Adrenal gland (tissue), 5 donors: ENCODE results near the gene ARHGEF3.

Experiments
- CTCF ChIP-seq, 6 experiments: fragments of 450-650 bp in 4 of 6; fragments of 200-600 bp in 2 of 6; sonication (generic) in 1 of 6; IDR thresholded peaks; 1 replicate in 5 of 6; 2 replicates in 1 of 6; pipeline versions ENCODE4 v1.5.1 to v1.8.0; 2016 to 2021; ENCODE audit warnings: antibody characterized with exemption in 6 of 6, mild to moderate bottlenecking in 2 of 6, moderate library complexity in 1 of 6
- POLR2A ChIP-seq, 2 donors: fragments of 450-650 bp; IDR thresholded peaks; one replicate each; pipeline ENCODE4 v1.6.1; 2017; ENCODE audit warnings: antibody characterized with exemption in 2 of 2, mild to moderate bottlenecking in 2 of 2, moderate library complexity in 1 of 2
- donor health status: DM: no; HTN: no; CAD: no.

GRCh38 chr3:56822501-56822900 lies 20.8 kb upstream of the ARHGEF3 start:
- TF ChIP-seq CTCF (IDR thresholded peaks at IDR 0.05): no peak
- no peak for TF ChIP-seq POLR2A (IDR thresholded peaks at IDR 0.05)
